Measurements from ENCODE around the gene RDH8.

- no peak for TF ChIP-seq KDM1A (IDR thresholded peaks at IDR 0.05; ENCODE audit: borderline replicate concordance, low read length)
- no peak for TF ChIP-seq CHD1 (IDR thresholded peaks at IDR 0.05; ENCODE audit: low read depth, low read length)
- no peak for TF ChIP-seq POLR2A (IDR thresholded peaks at IDR 0.05; ENCODE audit: control extremely low read depth in 1 of 2, low read depth in 2 of 2, low read length in 2 of 2)
- no peak for TF ChIP-seq CTCF (IDR thresholded peaks at IDR 0.05; ENCODE audit: control extremely low read depth in 1 of 3, insufficient read depth in 1 of 3, low read depth in 1 of 3, low read length in 3 of 3)
- no peak for TF ChIP-seq RNF2 (IDR thresholded peaks at IDR 0.05; ENCODE audit: borderline replicate concordance, low read depth, low read length, missing control alignments, poor library complexity, severe bottlenecking)
- TF ChIP-seq CBX5 (IDR thresholded peaks at IDR 0.05; ENCODE audit: low read depth, low read length), result no peak
- no peak for TF ChIP-seq YY1 (IDR thresholded peaks at IDR 0.05; ENCODE audit: low read depth, low read length)
- no peak for TF ChIP-seq SIN3A (conservative IDR thresholded peaks at IDR 0.05 in 1 of 2, IDR thresholded peaks at IDR 0.05 in 1 of 2; ENCODE audit: low read depth in 1 of 2, low read length in 2 of 2)
Measured at GRCh38 chr19:10020851-10021250, 7.6 kb downstream of the RDH8 start.

Data from H1 (cell line).